Progenitor cell of endocrine pancreas (in vitro differentiated cells): ENCODE results near the gene CAPN14. TPM values are rescaled to one million over a fixed set of nuclear protein-coding genes. Genes with fewer than 3 reads are reported as not detected.

Experiments
- DNase-seq: peaks from one replicate; pipeline ENCODE4 v3.0.0; 2021; ENCODE audit warnings: low spot score; ENCODE audit not compliant: unreplicated experiment
- H3K27ac Mint-ChIP-seq: 2 replicates; pipeline ENCODE4 v1.8.0; 2021; ENCODE audit warnings: mild to moderate bottlenecking, moderate library complexity, mixed read lengths
- H3K27me3 Mint-ChIP-seq: 2 replicates; pipeline ENCODE4 v1.8.0; 2021; ENCODE audit warnings: mixed read lengths
- H3K36me3 Mint-ChIP-seq: 2 replicates; pipeline ENCODE4 v1.8.0; 2022; ENCODE audit warnings: mixed read lengths; ENCODE audit not compliant: insufficient read depth
- H3K4me1 Mint-ChIP-seq: 2 replicates; pipeline ENCODE4 v1.8.0; 2021; ENCODE audit warnings: low read depth, mixed read lengths
- H3K4me3 Mint-ChIP-seq: 2 replicates; pipeline ENCODE4 v1.8.0; 2021; ENCODE audit warnings: low read depth, mild to moderate bottlenecking, moderate library complexity, mixed read lengths
- H3K9me3 Mint-ChIP-seq: 2 replicates; pipeline ENCODE4 v1.8.0; 2021; ENCODE audit warnings: low read depth, mixed read lengths
- total RNA-seq: library from RNA; stranded (reverse); gene quantifications from 2 replicates; pipeline ENCODE4 v1.2.1, GENCODE V29; 2021
- TF ChIP-seq, protein P1 (sequence below): fragments of 200-600 bp; sonication (generic); IDR thresholded peaks from one replicate; pipeline ENCODE4 v1.5.0; 2021; ENCODE audit warnings: antibody characterized with exemption, mild to moderate bottlenecking; ENCODE audit not compliant: unreplicated experiment

The CAPN14 gene
- total RNA-seq, 1 donor from 2014 or later: 0.50 TPM

DNA sequence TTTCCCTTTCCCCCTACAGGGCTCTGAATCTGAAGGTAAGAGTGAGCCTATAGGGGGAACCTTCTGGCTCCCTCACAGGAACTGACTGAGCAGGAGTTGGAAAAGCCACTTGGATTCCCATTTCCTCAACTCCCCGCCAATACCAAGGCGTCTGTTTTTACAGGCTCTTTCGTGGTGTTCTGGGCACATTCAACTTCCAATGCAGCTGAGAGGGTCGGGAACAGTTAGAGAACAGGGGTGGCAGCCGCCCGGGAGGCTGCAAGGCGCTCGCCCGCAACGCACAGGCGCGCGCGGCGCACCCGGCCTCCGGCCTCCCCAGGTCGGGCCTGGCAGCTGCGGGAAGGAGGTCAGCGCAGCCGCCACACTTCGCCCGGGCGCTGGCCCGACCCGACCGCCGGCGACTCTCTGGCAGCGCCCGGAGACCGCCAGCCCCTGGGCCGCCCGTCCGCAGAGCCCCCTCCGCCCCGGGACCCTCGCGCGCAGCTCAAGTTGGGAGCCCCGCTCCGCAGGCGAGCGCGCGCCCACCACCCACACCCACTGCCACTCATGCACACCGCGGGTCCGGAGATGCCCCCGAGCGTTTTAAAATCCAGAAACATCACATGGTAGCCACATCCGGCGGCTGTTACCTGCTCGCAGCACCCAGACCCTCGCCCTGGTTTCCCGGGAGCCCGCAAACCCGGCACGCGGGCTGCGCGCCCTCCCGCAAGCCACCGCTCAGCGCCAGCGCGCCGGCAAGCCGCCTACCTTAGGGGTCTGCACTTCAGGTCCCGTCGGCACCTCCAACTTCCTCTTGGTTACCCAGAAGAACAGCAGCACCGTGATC, 79.9 kb downstream of the CAPN14 start:
- Mint-ChIP-seq H3K4me3 (peak overlapping the region; percentile 68), H3K27me3 (peaks cover 84% of the 10 kb centered on the region), H3K4me1 (peaks cover 2% of the 10 kb centered on the region), H3K36me3 (no peaks in the 10 kb centered on the region), H3K9me3 (no peaks in the 10 kb centered on the region), H3K27ac (no peak overlapping the region)
- TF ChIP-seq, protein P1, sequence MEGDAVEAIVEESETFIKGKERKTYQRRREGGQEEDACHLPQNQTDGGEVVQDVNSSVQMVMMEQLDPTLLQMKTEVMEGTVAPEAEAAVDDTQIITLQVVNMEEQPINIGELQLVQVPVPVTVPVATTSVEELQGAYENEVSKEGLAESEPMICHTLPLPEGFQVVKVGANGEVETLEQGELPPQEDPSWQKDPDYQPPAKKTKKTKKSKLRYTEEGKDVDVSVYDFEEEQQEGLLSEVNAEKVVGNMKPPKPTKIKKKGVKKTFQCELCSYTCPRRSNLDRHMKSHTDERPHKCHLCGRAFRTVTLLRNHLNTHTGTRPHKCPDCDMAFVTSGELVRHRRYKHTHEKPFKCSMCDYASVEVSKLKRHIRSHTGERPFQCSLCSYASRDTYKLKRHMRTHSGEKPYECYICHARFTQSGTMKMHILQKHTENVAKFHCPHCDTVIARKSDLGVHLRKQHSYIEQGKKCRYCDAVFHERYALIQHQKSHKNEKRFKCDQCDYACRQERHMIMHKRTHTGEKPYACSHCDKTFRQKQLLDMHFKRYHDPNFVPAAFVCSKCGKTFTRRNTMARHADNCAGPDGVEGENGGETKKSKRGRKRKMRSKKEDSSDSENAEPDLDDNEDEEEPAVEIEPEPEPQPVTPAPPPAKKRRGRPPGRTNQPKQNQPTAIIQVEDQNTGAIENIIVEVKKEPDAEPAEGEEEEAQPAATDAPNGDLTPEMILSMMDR: no peak
- DNase-seq: peak; percentile 15

DNA sequence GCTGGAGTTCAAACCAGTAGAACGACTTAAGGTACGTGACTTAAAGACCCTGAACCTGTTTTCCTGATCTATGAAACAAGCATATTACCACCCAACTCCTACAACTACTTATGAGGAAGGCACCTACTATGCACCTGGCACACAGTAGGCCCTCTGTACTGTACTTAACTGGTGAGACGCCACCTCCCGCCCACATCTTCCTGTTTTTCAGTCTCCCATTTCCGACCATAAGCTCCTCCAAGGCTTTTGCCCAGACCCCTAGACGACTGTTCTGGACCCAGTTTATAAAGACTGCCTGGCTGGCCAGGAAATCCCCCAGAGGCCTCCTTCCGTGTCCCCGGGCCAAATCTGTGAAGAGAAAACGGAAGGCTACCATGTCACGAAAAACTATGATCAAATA, 80.6 kb downstream of the CAPN14 start:
- TF ChIP-seq, protein P1: no peak
- Mint-ChIP-seq H3K4me1 (peaks cover 2% of the 10 kb centered on the region), H3K27ac (peak overlapping the region; percentile 78), H3K4me3 (peak overlapping the region; percentile 61), H3K36me3 (no peaks in the 10 kb centered on the region), H3K27me3 (peaks cover 77% of the 10 kb centered on the region), H3K9me3 (no peaks in the 10 kb centered on the region)
- DNase-seq: no peak

GRCh38 chr2:31136000-31136399, 81.3 kb downstream of the CAPN14 start:
- Mint-ChIP-seq H3K4me1 (peaks cover 2% of the 10 kb centered on the region), H3K27ac (no peak overlapping the region), H3K9me3 (no peaks in the 10 kb centered on the region), H3K36me3 (no peaks in the 10 kb centered on the region), H3K4me3 (no peak overlapping the region), H3K27me3 (peaks cover 77% of the 10 kb centered on the region)
- no peak for DNase-seq
- TF ChIP-seq, protein P1: no peak

DNA sequence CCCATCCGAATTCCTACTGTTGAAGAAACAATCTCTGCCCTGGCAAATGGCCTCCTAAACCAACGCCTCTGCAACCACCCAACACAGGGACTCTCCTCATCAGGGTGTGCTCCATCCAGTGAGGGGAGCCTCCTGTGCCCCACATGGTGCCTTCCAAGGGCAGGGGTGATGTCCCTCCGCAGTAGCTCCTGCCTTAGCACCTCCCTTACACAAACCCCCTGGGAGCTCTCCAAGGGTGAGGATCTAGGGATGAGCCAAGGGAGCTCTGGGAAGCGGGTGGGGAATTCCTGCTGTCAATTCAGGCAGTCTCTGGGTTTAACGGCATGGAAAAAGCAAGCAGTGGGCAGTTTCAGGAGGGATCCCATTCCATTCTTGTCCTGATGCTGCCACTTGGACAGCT, 82.8 kb downstream of the CAPN14 start:
- Mint-ChIP-seq H3K4me3 (no peak overlapping the region), H3K4me1 (peaks cover 2% of the 10 kb centered on the region), H3K9me3 (no peaks in the 10 kb centered on the region), H3K27me3 (peaks cover 69% of the 10 kb centered on the region), H3K36me3 (no peaks in the 10 kb centered on the region), H3K27ac (no peak overlapping the region)
- DNase-seq: no peak
- TF ChIP-seq, protein P1: no peak

- peaks cover 2% of the 10 kb centered on the region for H3K4me1 Mint-ChIP-seq
- no peak overlapping the region for H3K27ac Mint-ChIP-seq
- H3K9me3 Mint-ChIP-seq: no peaks in the 10 kb centered on the region
- DNase-seq: no peak
- TF ChIP-seq, protein P1: no peak
- H3K27me3 Mint-ChIP-seq: peaks cover 67% of the 10 kb centered on the region
- H3K36me3 Mint-ChIP-seq: no peaks in the 10 kb centered on the region
- H3K4me3 Mint-ChIP-seq: no peak overlapping the region
Observed at GRCh38 chr2:31132786-31133185, 84.5 kb downstream of the CAPN14 start.
